D341Med (cell line): ENCODE results near the gene OXSR1.
A peak's percentile ranks its signal among the peaks of the same experiment; 100 is the strongest.
"Not testable (repeated sequence)": the region's sequence is repeated elsewhere in the genome, so short reads cannot be mapped to it uniquely, and the experiment has no call there.

ENCODE experiments used
- DNase-seq: peaks from one replicate; pipeline ENCODE4 v3.0.0; 2012; ENCODE audit warnings: low spot score

The OXSR1 gene

DNA sequence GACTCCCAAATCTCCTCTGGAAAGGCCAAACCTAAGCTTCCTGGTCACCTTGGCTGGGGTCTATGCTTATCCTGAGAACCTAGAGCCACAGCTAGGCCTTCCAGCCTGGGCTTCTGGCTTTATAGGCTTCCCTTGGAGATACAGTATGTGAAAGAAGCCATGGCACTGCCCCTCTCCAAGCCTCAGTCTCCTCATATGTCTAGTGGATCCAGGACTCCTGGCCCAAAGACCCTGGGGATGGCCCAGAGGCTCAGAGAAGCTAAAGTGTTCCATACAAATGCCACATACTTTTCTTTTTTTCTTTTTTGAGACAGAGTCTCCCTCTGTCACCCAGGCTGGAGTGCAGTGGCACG lies 37.1 kb upstream of the OXSR1 start:
- DNase-seq, result no peak

DNA sequence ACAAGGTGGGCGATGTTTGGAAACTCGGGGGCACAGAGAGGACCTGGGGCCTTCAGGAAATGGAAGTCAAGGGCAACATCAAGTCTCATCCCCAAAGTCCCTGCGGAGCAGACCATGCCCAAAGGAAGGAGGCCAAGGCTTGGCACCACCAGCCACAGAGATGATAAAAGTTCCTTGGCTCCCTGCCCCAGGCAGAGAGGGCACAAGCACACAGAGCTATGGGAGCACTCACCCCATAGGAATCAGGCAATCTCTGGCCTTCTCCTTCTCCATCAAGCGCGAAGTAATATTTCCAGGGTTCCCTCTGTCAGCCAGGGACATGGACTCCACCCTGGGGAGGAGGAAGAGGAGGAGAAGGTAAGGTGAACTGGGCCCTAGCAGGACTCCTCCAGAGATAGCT lies 36.3 kb upstream of the OXSR1 start:
- DNase-seq, result peak; percentile 3

DNA sequence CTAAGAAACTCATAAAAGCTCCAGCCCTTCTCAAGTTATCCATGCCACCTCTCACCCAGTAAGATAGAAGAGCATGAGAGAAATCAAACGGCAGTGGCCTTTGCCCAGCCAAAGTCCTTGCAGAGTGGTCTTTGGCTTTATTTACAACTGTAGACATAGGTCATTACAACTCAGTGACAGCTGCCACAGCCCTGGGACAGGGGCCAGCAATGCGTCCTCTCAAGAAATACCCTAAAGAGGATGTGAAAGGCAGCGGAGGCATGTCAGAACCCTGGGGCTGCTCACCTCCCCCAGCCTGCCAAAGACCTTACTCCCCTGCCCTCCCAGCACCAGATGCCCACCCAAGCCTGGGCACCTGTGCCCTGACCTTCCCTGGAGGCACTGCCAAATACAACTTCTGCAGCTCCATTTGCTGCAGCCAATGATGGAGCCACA lies 34.7 kb upstream of the OXSR1 start:
- DNase-seq, result no peak

DNA sequence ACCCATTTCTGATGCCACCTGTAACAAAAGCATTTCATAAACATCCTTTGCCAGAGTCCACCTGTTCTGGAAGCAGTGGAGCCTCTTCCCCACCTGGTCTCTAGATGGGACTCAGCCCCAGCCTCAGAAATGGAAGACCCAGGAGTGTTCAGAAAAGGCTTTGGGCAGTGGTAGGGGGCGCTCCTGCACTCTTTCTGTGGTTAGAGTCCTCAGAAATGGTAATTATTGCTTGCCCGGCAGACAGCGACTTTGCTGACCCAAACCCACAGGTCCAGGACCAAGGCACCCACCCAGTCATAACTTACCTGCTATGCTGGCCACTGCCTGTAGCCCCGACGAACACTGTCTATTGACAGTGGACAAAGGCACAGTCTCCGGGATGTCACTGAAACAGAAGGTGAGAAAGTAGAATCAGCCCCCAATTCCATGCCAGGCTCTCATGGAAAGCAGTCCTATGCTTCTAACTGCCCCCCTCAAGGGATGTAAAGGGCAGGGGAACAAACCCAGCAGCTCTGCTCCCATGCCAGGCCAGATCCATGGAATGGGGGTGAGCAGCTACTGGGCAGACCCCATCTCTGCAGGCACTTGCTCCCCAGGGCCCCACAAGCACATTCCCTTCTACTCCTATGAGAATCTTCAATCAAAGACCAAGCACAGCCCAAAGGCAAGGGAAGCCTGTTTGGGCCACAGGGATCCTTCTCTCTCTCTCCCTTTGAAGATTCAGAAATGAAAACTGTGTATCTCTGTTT lies 33.5 kb upstream of the OXSR1 start:
- DNase-seq, result no peak

DNA sequence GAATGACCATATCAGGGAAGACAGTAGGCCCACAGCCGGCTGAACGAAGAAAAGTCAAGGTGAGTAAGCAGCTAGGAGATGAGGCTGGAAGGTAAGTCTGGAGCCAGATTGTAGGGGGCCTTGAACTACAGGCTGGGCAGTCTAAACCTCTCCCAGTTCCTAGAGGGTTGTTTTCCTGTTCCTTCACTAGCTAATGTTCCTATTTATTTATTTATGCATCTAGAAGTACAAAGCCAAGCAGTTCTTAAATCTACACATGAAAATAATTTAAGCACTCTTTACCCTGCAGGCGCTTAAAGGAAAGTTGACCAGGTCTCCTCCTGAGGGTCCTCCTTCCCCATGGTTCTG lies 32.2 kb upstream of the OXSR1 start:
- DNase-seq, result no peak

DNA sequence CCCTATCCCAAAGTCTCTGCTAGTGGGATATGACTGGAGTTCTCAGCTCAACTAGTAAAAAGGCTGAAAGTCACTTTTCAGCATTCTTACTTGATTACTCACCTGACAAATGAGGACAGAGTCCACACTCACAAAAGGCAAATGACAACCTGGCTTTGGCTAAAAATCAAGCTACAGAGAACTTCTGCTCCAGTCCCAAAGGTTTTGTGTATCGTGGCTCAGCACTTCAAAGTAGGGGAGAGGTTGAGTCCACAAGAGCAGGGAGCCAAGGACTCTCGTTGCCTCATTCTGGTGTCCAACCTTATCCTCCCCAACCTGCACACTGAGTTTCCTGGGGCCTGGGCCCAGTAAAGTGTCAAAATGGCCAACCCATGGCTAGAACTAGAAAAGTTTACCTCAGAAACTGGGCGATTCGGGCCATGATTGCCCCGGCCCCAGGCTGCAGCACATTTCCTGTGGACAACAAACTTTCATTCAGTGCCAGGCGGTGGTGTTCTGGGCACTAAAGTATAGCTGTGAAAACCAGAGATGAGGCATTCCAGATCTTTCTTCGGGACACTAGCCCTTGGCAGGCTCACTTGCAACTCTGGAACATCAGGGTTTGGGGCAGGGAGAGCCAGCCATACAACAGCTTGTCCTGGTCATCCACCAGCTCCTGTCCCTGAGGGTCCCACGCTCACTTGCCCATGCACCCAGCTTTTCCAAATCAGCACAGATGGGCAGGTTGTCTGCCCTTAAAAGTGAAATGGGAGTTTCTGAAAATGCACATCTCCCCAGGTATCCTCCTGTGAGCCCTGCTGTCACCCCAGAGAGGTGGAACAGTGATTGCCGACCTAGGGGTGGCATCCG lies 31.6 kb upstream of the OXSR1 start:
- no peak for DNase-seq

DNA sequence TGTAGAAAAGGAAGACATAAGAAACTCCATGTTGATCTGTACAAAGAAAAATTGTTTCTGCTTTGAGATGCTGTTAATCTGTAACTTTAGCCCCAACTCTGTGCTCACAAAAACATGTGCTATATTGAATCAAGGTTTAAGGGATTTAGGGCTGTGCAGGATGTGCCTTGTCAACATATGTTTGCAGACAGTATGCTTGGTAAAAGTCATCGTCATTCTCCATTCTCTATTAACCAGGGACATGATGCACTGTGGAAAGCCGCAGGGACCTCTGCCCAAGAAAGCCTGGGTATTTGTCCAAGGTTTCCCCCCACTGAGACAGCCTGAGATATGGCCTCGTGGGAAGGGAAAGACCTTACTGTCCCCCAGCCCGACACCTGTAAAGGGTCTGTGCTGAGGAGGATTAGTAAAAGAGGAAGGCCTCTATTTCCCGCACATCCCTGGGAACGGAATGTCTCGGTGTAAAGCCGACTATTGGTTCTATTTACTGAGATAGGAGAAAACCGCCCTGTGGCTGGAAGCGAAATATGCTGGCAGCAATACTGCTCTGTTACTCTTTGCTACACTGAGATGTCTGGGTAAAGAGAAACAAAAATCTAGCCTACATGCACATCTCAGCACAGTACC lies 30.7 kb upstream of the OXSR1 start:
- DNase-seq, result not testable (repeated sequence)

DNA sequence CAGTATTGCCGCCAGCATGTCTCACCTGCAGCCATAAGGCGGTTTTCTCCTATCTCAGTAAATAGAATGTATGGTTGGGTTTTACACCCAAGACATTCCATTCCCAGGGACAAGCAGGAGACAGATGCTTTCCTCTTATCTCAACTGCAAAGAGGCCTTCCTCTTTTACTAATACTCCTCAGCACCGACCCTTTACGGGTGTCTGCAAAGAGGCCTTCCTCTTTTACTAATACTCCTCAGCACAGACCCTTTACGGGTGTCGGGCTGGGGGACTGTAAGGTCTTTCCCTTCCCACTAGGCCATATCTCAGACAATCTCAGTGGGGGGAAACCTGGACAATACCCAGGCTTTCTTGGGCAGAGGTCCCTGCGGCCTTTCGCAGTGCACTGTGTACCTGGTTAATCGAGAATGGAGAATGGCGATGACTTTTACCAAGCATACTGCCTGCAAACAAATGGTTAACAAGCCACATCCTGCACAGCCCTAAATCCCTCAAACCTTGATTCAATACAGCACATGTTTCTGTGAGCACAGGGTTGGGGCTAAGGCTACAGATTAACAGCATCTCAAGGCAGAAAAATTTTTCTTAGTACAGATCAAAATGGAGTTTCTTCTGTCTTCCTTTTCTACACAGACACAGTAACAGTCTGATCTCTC lies 29.6 kb upstream of the OXSR1 start:
- DNase-seq, result not testable (repeated sequence)

DNA sequence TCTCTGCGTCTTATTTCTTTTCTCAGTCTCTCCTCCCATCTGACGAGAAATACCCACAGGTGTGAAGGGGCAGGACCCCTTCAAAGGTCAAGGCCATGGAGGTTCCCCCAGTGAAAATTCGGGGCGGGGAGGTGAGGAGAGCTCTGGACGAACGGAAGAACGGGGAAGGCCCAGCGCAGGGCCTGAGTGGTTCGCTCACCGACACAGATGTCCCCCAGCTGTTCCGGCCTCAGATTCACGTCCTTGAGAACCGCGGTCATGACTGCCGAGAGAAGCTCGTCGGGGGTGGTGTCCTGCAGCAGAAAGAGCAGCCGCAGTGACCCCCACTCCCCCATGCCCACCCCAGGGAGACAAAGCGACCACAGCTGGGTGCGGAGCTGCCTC lies 29.0 kb upstream of the OXSR1 start:
- no peak for DNase-seq

DNA sequence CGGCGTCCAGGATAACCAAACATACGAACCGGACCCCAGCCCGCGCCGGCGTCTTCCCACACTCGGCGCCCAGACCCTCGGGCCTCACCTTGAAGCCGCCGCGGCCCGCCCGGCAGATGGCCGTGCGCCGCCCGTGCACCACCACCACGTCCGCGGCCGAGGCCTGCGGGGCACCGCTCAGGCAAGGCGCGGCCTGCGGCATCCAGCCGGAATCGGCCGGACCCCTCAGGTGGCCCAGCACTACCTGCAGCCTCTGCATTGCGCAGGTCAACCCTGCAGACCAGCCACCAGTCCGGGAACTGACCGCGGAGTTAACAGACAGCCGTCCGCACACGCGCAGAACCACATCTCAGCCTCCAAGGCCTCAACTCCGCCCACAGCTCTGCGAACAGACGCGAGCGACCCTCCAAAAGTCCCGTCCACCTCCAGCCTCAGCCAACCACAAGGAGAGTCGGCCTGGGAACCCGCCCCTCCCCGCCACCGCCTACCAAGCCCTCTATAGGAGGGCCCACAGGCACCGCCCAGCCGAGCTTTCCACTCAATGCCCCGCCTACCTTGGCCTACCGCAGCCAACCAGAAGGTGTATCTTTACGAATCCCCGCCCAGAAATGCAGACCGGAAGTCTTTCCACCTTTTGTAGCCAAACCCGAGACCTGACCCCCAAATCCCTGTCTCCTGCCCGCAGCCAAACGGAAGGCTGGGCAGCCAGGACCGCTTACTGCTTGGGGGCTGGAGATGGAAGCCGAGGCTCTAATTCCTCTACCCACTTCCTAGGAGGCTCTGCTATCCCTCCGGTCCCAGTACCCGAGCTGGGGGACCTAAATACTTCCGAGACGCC lies 28.3 kb upstream of the OXSR1 start, which contains the start of gene ACAA1:
ACAA1 (minus strand) TSS at position 351 of the 838 bp plus-strand sequence; CDS start at position 259, 92 bp downstream.
- DNase-seq, result peak; percentile 98

DNA sequence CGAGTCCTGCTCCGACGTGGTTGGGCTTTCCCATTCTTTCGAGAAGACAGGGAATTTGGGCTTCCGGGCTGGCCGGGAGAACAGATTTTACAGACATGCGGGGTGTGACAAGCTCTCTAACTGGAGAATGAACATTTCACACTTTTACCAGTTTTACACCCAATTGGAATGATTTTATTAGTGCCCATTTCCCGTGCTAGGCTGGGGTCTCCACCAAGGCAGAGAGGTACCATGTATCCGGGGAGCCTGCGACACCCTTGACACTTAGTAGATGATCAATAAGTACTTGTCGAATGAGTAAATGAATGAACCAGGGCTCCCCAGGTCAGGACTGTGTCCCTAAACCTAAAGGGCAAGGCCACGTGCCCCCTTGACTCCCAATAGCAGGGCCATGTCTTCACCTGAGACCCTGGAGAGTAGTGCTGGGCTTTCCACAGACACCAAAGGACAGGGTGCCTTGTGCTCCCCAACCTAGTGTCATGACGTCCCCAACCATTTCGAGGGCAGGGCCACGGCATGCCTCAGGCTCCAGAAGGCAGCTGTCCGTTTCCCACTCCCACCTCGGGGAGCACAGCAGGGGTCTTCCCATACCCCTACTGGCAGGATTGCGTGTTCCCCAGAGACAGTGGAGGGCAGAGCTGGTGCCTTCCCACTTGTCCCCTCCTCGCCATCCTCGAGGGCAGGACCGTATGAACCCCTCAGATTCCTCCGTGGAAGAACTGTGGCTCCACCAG lies 27.6 kb upstream of the OXSR1 start:
- DNase-seq, result no peak

DNA sequence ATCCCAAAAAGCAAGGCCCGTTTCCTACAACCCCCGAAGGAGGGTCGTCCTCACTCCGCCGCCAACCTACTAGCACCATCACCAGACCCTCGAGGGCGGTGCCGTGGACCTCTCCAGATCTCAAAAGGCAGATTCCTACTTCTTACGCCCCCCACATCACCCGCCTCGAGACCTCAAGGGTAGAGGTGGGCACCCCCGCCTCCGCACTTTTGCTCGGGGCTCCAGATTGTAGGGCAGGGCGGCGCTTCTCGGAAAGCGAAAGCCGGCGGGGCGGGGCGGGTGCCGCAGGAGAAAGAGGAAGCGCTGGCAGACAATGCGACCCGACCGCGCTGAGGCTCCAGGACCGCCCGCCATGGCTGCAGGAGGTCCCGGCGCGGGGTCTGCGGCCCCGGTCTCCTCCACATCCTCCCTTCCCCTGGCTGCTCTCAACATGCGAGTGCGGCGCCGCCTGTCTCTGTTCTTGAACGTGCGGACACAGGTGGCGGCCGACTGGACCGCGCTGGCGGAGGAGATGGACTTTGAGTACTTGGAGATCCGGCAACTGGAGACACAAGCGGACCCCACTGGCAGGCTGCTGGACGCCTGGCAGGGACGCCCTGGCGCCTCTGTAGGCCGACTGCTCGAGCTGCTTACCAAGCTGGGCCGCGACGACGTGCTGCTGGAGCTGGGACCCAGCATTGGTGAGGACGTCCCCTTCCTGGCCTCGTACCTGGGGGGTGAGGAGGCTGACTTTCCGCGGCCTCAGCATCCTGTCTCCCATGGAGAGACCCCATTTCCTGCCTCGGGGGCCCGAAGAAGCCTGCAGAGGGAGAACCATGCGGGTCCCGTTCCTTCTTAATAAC lies 26.8 kb upstream of the OXSR1 start, which contains the start of gene MYD88:
MYD88 (plus strand) TSS at position 313 of the 842 bp plus-strand sequence; CDS start at position 353, 40 bp downstream.
- DNase-seq, result no peak

DNA sequence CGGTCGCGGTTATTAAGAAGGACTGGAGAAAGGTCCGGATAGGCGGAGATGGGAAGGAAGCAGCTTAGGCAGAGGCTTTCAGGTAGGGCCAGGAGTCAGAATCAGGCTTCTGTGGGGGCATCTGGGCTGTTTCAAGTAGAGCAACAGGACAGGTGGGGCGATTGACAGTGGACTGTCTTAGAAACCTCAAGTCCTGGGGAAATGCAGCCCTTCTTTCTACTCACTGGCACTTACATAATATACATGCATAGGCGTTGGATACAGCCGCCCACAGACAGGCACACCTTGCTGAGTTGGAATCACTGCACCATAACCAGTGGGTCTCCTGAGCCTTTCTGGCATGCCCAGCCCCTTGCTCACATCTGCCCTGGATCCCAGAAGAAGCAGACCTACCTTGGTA lies 26.1 kb upstream of the OXSR1 start:
- no peak for DNase-seq

DNA sequence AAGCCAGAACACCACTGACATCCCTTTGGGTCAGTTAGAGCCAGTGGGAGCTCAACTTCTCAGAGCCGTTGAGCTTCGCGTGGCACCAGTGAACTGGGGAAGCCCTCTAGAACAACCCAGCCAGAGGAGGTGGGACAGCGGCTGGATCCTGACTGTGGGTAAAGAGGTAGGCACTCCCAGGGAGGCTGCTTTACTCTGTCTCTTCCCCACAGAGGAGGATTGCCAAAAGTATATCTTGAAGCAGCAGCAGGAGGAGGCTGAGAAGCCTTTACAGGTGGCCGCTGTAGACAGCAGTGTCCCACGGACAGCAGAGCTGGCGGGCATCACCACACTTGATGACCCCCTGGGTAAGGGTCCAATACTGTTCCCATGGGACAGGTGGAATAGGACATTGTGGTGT lies 25.7 kb upstream of the OXSR1 start:
- no peak for DNase-seq

DNA sequence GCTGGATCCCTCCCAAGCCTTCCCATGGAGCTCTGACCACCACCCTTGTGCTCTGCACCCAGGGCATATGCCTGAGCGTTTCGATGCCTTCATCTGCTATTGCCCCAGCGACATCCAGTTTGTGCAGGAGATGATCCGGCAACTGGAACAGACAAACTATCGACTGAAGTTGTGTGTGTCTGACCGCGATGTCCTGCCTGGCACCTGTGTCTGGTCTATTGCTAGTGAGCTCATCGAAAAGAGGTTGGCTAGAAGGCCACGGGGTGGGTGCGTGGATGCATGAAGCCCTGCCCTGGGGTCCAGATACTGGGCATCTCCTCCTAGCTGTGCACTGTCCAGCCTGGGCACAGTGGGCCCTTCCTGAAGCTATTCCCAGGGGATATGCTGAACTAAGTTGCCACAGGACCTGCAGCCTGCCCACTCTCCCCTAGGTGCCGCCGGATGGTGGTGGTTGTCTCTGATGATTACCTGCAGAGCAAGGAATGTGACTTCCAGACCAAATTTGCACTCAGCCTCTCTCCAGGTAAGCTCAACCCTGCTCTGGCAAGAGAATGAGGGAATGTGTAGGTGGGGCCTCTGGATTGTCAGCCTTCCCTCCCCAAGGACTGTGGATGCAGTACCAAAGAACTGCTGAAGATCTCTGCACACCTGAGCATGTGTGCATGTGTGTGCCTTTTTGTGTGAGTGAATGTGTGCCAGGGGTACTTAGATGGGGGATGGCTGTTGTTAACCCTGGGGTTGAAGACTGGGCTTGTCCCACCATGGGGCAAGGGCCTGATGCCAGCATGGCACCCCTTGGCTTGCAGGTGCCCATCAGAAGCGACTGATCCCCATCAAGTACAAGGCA lies 24.8 kb upstream of the OXSR1 start:
- no peak for DNase-seq

DNA sequence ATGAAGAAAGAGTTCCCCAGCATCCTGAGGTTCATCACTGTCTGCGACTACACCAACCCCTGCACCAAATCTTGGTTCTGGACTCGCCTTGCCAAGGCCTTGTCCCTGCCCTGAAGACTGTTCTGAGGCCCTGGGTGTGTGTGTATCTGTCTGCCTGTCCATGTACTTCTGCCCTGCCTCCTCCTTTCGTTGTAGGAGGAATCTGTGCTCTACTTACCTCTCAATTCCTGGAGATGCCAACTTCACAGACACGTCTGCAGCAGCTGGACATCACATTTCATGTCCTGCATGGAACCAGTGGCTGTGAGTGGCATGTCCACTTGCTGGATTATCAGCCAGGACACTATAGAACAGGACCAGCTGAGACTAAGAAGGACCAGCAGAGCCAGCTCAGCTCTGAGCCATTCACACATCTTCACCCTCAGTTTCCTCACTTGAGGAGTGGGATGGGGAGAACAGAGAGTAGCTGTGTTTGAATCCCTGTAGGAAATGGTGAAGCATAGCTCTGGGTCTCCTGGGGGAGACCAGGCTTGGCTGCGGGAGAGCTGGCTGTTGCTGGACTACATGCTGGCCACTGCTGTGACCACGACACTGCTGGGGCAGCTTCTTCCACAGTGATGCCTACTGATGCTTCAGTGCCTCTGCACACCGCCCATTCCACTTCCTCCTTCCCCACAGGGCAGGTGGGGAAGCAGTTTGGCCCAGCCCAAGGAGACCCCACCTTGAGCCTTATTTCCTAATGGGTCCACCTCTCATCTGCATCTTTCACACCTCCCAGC lies 24.0 kb upstream of the OXSR1 start:
- DNase-seq, result no peak

DNA sequence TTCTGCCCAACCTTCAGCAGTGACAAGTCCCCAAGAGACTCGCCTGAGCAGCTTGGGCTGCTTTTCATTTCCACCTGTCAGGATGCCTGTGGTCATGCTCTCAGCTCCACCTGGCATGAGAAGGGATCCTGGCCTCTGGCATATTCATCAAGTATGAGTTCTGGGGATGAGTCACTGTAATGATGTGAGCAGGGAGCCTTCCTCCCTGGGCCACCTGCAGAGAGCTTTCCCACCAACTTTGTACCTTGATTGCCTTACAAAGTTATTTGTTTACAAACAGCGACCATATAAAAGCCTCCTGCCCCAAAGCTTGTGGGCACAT lies 23.4 kb upstream of the OXSR1 start:
- no peak for DNase-seq

DNA sequence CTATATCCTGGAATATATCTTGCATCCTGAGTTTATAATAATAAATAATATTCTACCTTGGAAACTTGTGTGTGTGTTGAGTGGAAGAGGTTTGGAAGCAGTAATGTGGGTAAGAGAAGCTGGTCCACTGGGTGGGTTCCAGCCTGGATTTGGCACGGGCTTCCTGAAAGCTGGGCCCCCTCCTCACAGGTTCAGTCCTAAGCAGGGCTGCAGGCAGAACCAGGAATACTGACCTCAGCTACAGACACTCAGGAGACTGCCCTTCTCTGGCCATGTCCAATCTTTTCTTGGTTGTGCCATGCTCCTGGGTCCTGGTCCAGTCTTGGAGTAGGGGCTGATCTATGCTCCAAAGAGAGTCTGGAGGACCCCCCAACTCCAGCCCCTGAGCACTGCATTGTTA lies 22.4 kb upstream of the OXSR1 start:
- no peak for DNase-seq
